Naive thymus-derived CD4-positive, alpha-beta T cell (primary cell): ENCODE measurements around the gene TNPO1. TPM values are rescaled to one million over a fixed set of nuclear protein-coding genes. Genes with fewer than 3 reads are reported as not detected.

ENCODE experiments used
- ATAC-seq: fragments of 150-1000 bp; cut with Tn5 transposase; 2 replicates; pipeline ENCODE4 v1.10.0; 2021; ENCODE audit warnings: mild to moderate bottlenecking, moderate library complexity
- CTCF ChIA-PET: fragments of 350-600 bp; sonication (Branson Sonifier 250); formaldehyde crosslinking; loops from one replicate; lab custom pipeline; 2021; ENCODE audit warnings: antibody characterized with exemption; lab: Charles Lee
- POLR2A ChIA-PET: fragments of 350-600 bp; sonication (Branson Sonifier 250); formaldehyde crosslinking; loops from one replicate; lab custom pipeline; 2021; ENCODE audit warnings: antibody characterized with exemption, inconsistent platforms; lab: Charles Lee
- DNase-seq, 9 donors: peaks; one replicate each; pipeline versions ENCODE4 v3.0.0 to v3.0.0-alpha.2; 2020 to 2022; ENCODE audit warnings: mixed read lengths in 1 of 9
- H3K27ac ChIP-seq: one replicate; pipeline ENCODE4 v1.7.0; 2013; ENCODE audit warnings: mild to moderate bottlenecking, low read depth, low read length, moderate library complexity
- H3K27me3 ChIP-seq, 2 donors: one replicate each; pipeline ENCODE4 v1.7.0; 2013; ENCODE audit warnings: low read length in 2 of 2, mild to moderate bottlenecking in 2 of 2, moderate library complexity in 2 of 2; ENCODE audit not compliant: control insufficient read depth in 2 of 2, insufficient read depth in 2 of 2
- H3K36me3 ChIP-seq, 3 experiments: 1 replicate in 2 of 3; 2 replicates in 1 of 3; pipeline ENCODE4 v1.7.0; 2013; ENCODE audit warnings: low read length in 3 of 3, mild to moderate bottlenecking in 3 of 3, moderate library complexity in 1 of 3; ENCODE audit not compliant: insufficient read depth in 3 of 3, control insufficient read depth in 2 of 3
- H3K4me1 ChIP-seq, 2 donors: one replicate each; pipeline ENCODE4 v1.7.0; 2013; ENCODE audit warnings: low read length in 2 of 2, mild to moderate bottlenecking in 2 of 2, moderate library complexity in 1 of 2; ENCODE audit not compliant: control insufficient read depth in 2 of 2, insufficient read depth in 2 of 2
- H3K4me3 ChIP-seq: 2 replicates; pipeline ENCODE4 v1.7.0; 2013; ENCODE audit warnings: mild to moderate bottlenecking, low read length
- H3K9me3 ChIP-seq, 3 experiments: 1 replicate in 2 of 3; 2 replicates in 1 of 3; pipeline ENCODE4 v1.7.0; 2013; ENCODE audit warnings: low read length in 3 of 3; ENCODE audit not compliant: control insufficient read depth in 2 of 3
- H3K27ac Mint-ChIP-seq, 9 donors: one replicate each; pipeline ENCODE4 v1.8.0; 2020 to 2022; ENCODE audit warnings: mixed read lengths in 9 of 9, mild to moderate bottlenecking in 8 of 9, moderate library complexity in 5 of 9, inconsistent platforms in 2 of 9
- H3K27me3 Mint-ChIP-seq, 5 donors: one replicate each; pipeline ENCODE4 v1.8.0; 2021 to 2022; ENCODE audit warnings: mixed read lengths in 5 of 5, mild to moderate bottlenecking in 1 of 5
- H3K36me3 Mint-ChIP-seq, 5 donors: one replicate each; pipeline ENCODE4 v1.8.0; 2020 to 2022; ENCODE audit warnings: mixed read lengths in 5 of 5, mild to moderate bottlenecking in 3 of 5, inconsistent platforms in 1 of 5
- H3K4me1 Mint-ChIP-seq, 7 donors: one replicate each; pipeline ENCODE4 v1.8.0; 2020 to 2022; ENCODE audit warnings: mixed read lengths in 7 of 7, mild to moderate bottlenecking in 3 of 7, inconsistent platforms in 1 of 7
- H3K4me3 Mint-ChIP-seq, 10 donors: one replicate each; pipeline ENCODE4 v1.8.0; 2020 to 2022; ENCODE audit warnings: mild to moderate bottlenecking in 10 of 10, mixed read lengths in 10 of 10, moderate library complexity in 6 of 10, inconsistent platforms in 2 of 10
- H3K9me3 Mint-ChIP-seq, 11 donors: one replicate each; pipeline ENCODE4 v1.8.0; 2020 to 2022; ENCODE audit warnings: mixed read lengths in 11 of 11, mild to moderate bottlenecking in 4 of 11, inconsistent platforms in 1 of 11, moderate library complexity in 1 of 11
- intact Hi-C, 2 donors: fragments of 100-400 bp; cut with micrococcal nuclease; formaldehyde crosslinking; loops; one replicate each; pipeline ENCODE4 v1.15.1; 2023
- polyA plus RNA-seq, 2 donors: library from polyadenylated mRNA; unstranded; fragments of 300-500 nt; fragmentation: Illumina TruSeq; gene quantifications; one replicate each; pipeline ENCODE4 v1.2.3, GENCODE V29; 2021
- total RNA-seq, 6 experiments: library from RNA in 5 of 6; stranded (reverse) in 5 of 6; gene quantifications; 1 replicate in 5 of 6; 2 replicates in 1 of 6; pipeline ENCODE4 v1.2.3 and lab custom pipeline; 2021 to 2026

TNPO1 gene
- total and polyA plus RNA-seq, 7 experiments from 2014 or later, result 52.8 to 96.3 (median 74.4) TPM

DNA sequence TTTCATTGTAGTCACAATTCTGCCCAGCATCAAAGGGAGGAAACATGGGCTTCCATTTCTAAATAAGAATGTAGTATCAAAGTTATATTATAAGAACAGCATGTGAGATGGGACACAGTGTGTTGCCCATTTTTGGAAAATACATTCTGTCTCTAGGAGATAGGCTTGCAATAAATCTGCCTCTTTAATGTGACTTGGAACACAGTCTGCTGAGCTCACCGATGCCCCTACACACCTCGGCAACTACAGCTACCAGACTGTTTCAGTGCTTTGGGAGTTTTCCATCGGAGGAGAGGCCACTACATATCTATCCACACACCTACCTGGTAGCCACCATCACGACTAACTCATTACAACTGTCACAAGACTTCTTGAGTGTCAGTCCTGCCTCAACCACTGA lies 120.4 kb downstream of the TNPO1 start:
- Mint-ChIP-seq H3K27me3 (peaks cover 30 to 47% (median 45%) of the 10 kb centered on the region in 5 donors), H3K4me3 (no peak overlapping the region), H3K4me1 (peaks cover 0 to 6% (median 0%) of the 10 kb centered on the region in 7 donors), H3K27ac (no peak overlapping the region), H3K36me3 (no peaks in the 10 kb centered on the region), H3K9me3 (peaks cover 0 to 4% (median 0%) of the 10 kb centered on the region in 11 donors)
- H3K27me3 ChIP-seq, result no peaks in the 10 kb centered on the region
- CTCF ChIA-PET, result no interaction called here
- POLR2A ChIA-PET, result no interaction called here
- DNase-seq (no peak), ATAC-seq (no peak)
- no peak overlapping the region for H3K4me3 ChIP-seq
- H3K27ac ChIP-seq, result no peak overlapping the region
- no peaks in the 10 kb centered on the region for H3K4me1 ChIP-seq
- intact Hi-C loops, result no loop called here
- H3K36me3 ChIP-seq, result no peaks in the 10 kb centered on the region
- H3K9me3 ChIP-seq, result no peaks in the 10 kb centered on the region

DNA sequence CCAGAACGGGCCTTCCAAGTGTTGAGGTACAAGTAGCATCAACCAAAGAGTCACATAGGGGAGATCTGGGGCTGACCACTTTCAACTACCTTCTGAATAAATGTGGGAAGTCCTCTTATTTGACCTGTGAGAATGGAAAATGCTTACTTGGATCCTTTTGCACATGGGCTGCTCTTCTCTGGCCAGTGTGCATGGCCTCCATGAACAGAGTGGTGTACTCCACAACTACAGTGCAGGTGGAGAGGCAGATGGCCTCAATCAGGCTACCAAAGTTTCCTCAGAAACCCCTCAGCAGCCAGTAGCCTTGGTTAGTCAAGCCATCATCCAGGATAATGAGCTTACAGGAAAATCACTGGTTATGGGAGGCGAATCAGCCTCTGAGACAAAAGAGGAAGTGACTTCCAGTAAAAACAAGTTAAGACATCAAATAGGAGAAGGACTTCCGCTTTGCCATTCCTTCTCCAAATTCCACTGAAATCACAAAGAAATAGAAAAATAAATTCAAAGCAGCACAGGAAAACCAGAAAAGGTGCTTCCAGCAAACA lies 121.1 kb downstream of the TNPO1 start:
- Mint-ChIP-seq H3K27me3 (peaks cover 30 to 47% (median 45%) of the 10 kb centered on the region in 5 donors), H3K4me3 (no peak overlapping the region), H3K9me3 (peaks cover 0 to 4% (median 0%) of the 10 kb centered on the region in 11 donors), H3K4me1 (peaks cover 0 to 6% (median 0%) of the 10 kb centered on the region in 7 donors), H3K36me3 (no peaks in the 10 kb centered on the region), H3K27ac (no peak overlapping the region)
- no peaks in the 10 kb centered on the region for H3K36me3 ChIP-seq
- H3K4me1 ChIP-seq, result no peaks in the 10 kb centered on the region
- no peak overlapping the region for H3K27ac ChIP-seq
- intact Hi-C loops, result no loop called here
- no peak for ATAC-seq
- ChIA-PET CTCF (no interaction called here), POLR2A (no interaction called here)
- H3K4me3 ChIP-seq, result no peak overlapping the region
- H3K27me3 ChIP-seq, result no peaks in the 10 kb centered on the region
- H3K9me3 ChIP-seq, result no peaks in the 10 kb centered on the region
- DNase-seq, result no peak

DNA sequence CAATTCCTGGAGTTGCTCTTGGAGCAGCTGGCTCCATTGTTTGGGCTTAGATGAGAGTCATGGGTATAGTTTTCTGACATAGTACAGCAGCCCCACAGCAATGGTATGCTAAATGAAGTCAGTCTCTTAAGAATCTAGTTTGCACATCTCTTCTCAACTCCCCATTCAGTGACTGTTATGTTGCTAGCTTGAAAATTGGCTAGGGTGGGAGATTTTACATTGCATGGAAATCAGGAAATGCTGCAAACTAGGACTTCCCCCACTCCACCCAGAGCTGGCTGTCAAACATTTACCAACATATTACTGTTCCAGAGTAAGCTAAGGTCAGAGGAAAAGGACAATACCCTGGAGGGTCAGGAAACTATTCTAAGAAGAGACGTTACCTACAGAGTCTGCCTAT lies 121.7 kb downstream of the TNPO1 start:
- Histone ChIP-seq H3K27ac (no peak overlapping the region), H3K36me3 (no peaks in the 10 kb centered on the region), H3K4me3 (no peak overlapping the region), H3K9me3 (no peaks in the 10 kb centered on the region), H3K4me1 (no peaks in the 10 kb centered on the region), H3K27me3 (no peaks in the 10 kb centered on the region)
- ATAC-seq (no peak), DNase-seq (no peak)
- Mint-ChIP-seq H3K4me3 (no peak overlapping the region), H3K9me3 (peaks cover 0 to 4% (median 0%) of the 10 kb centered on the region in 11 donors), H3K27ac (no peak overlapping the region), H3K27me3 (peaks cover 27 to 45% (median 41%) of the 10 kb centered on the region in 5 donors), H3K4me1 (peaks cover 0 to 6% (median 0%) of the 10 kb centered on the region in 7 donors), H3K36me3 (no peaks in the 10 kb centered on the region)
- POLR2A ChIA-PET, result no interaction called here
- intact Hi-C loops, result no loop called here
- CTCF ChIA-PET, result no interaction called here

DNA sequence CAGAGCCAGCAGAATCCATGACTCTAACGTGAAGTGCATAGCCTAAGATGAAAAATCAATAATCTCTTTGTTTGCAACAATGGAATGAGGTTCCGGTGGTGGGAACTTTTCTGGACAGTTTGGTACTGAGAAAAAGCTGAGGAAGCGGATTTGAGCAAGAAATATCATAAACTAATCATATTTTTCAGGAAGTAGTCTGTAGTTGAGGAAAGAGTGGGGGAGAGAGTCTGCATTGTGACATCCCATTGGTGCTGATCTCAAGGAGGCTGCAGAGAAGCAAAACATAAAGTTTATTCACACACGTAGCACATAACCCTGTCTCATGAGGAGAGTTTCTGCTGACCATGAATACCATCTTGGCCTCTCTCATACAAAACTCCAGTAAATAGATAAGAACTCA lies 123.6 kb downstream of the TNPO1 start:
- ATAC-seq, result no peak
- CTCF ChIA-PET, result no interaction called here
- Histone ChIP-seq H3K9me3 (no peaks in the 10 kb centered on the region), H3K27me3 (no peaks in the 10 kb centered on the region), H3K4me3 (no peak overlapping the region), H3K36me3 (no peaks in the 10 kb centered on the region), H3K27ac (no peak overlapping the region), H3K4me1 (no peaks in the 10 kb centered on the region)
- Mint-ChIP-seq H3K4me1 (peaks cover 0 to 6% (median 0%) of the 10 kb centered on the region in 7 donors), H3K9me3 (peaks cover 0 to 4% (median 0%) of the 10 kb centered on the region in 11 donors), H3K27ac (no peak overlapping the region), H3K36me3 (no peaks in the 10 kb centered on the region), H3K4me3 (no peak overlapping the region), H3K27me3 (peaks cover 23 to 45% (median 37%) of the 10 kb centered on the region in 5 donors)
- POLR2A ChIA-PET, result no interaction called here
- no peak for DNase-seq
- intact Hi-C loops, result no loop called here

DNA sequence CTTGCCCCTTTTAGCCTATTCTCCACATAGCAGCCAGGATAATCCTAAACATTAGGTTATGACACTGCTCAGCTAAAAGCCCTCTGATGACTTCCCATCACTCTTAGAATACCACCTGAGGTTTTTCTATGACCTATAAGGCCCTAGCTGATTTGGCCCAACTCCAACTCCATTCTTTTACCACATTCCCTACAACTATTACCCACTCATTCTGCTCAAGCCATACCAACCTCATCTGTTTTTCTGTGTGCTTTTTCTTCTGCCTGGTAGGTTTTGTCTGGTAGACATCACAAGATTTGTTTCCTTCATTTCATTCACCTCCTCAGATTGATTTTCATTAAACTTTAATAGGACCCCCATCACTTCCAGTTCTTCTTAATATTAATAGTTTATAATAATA lies 126.8 kb downstream of the TNPO1 start:
- H3K36me3 Mint-ChIP-seq, result no peaks in the 10 kb centered on the region
- POLR2A ChIA-PET, result no interaction called here
- peaks cover 0 to 1% (median 0%) of the 10 kb centered on the region in 11 donors for H3K9me3 Mint-ChIP-seq
- no peaks in the 10 kb centered on the region for H3K4me1 ChIP-seq
- no peaks in the 10 kb centered on the region for H3K36me3 ChIP-seq
- DNase-seq (no peak), ATAC-seq (no peak)
- H3K4me3 ChIP-seq, result no peak overlapping the region
- H3K27me3 ChIP-seq, result no peaks in the 10 kb centered on the region
- H3K9me3 ChIP-seq, result no peaks in the 10 kb centered on the region
- no peak overlapping the region for H3K27ac Mint-ChIP-seq
- H3K27me3 Mint-ChIP-seq, result peaks cover 25 to 42% (median 28%) of the 10 kb centered on the region in 5 donors
- H3K27ac ChIP-seq, result no peak overlapping the region
- CTCF ChIA-PET, result no interaction called here
- peaks cover 0 to 5% (median 0%) of the 10 kb centered on the region in 7 donors for H3K4me1 Mint-ChIP-seq
- H3K4me3 Mint-ChIP-seq, result no peak overlapping the region
- intact Hi-C loops, result no loop called here

DNA sequence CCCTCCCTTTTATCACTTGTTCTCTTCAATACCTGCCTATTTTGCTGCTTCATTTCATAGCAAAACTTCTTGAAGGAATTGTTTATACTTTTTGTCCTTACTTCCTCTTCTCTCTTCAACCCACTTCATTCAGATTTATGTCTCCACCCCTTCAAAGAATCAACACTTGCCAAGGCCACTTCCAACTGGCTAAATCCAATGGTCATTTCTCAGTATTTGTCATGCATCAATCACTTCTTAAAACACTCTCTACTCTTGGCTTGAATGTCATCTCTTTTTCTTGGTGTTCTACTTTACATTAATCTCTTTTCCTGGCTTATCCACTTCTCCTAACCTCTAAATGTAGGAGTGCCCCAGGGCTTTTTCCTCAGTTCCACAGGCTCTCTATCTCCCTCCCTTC lies 131.0 kb downstream of the TNPO1 start:
- Histone ChIP-seq H3K27me3 (no peaks in the 10 kb centered on the region), H3K4me3 (no peak overlapping the region), H3K4me1 (no peaks in the 10 kb centered on the region), H3K9me3 (no peaks in the 10 kb centered on the region), H3K27ac (no peak overlapping the region), H3K36me3 (no peaks in the 10 kb centered on the region)
- Mint-ChIP-seq H3K27me3 (peaks cover 15 to 40% (median 34%) of the 10 kb centered on the region in 5 donors), H3K36me3 (no peaks in the 10 kb centered on the region), H3K4me3 (no peak overlapping the region), H3K4me1 (no peaks in the 10 kb centered on the region), H3K27ac (no peak overlapping the region), H3K9me3 (peaks cover 0 to 3% (median 0%) of the 10 kb centered on the region in 11 donors)
- DNase-seq, result no peak
- ATAC-seq, result no peak
- intact Hi-C loops, result no loop called here
- POLR2A ChIA-PET, result no interaction called here
- CTCF ChIA-PET, result no interaction called here

DNA sequence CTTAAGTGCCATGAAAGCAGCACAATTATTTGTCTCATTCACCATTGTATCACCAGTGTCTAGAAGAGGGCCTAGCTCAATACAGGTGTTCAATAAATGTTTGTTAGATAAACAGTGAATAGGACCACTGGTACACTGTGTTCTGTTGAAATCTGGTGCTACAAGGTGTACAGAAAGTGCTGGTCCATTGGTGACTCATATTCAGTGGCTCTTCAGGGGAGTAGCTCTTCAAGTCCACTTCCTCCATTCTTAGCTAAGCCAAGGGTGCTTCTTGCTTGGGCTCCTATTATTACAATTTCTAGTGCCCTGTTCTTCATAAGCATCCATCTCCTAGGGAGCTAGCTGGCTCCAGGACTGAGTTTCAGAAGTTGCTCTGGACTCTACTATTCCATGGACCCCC lies 133.0 kb downstream of the TNPO1 start:
- CTCF ChIA-PET, result interaction anchor here (0.9 kb wide), 1 partner anchor 251 kb away, joined by 3 read pairs; no protein-coding TSS in a partner anchor
- H3K36me3 Mint-ChIP-seq, result no peaks in the 10 kb centered on the region
- ATAC-seq, result no peak
- intact Hi-C loops, result no loop called here
- H3K4me1 ChIP-seq, result no peaks in the 10 kb centered on the region
- H3K9me3 Mint-ChIP-seq, result peaks cover 0 to 3% (median 0%) of the 10 kb centered on the region in 11 donors
- no peaks in the 10 kb centered on the region for H3K4me1 Mint-ChIP-seq
- H3K9me3 ChIP-seq, result no peaks in the 10 kb centered on the region
- no peaks in the 10 kb centered on the region for H3K36me3 ChIP-seq
- no peak overlapping the region for H3K4me3 ChIP-seq
- no peaks in the 10 kb centered on the region for H3K27me3 ChIP-seq
- no peak overlapping the region for H3K4me3 Mint-ChIP-seq
- H3K27me3 Mint-ChIP-seq, result peaks cover 15 to 51% (median 36%) of the 10 kb centered on the region in 5 donors
- DNase-seq, result no peak
- no peak overlapping the region for H3K27ac Mint-ChIP-seq
- no peak overlapping the region for H3K27ac ChIP-seq
- POLR2A ChIA-PET, result no interaction called here
